Panc1 (cell line): ENCODE measurements around the gene CDC45. TPM values are rescaled to one million over a fixed set of nuclear protein-coding genes. Genes with fewer than 3 reads are reported as not detected.

ENCODE experiments used
- ATAC-seq: fragments of 200-7000 bp; cut with Tn5 transposase; 2 replicates; pipeline ENCODE4 v1.9.1; 2020; ENCODE audit warnings: mild to moderate bottlenecking, moderate library complexity
- BruUV-seq: library from RNA; stranded (reverse); fragments of 400-500 nt; replicated peaks from 2 replicates; lab custom pipeline; 2021; lab: Mats Ljungman, UMichigan
- CTCF ChIA-PET: fragments of 300-600 bp; sonication (Branson Sonifier 250); formaldehyde crosslinking; loops from one replicate; lab custom pipeline; 2022; ENCODE audit warnings: antibody characterized with exemption; lab: Charles Lee
- POLR2A ChIA-PET: fragments of 300-600 bp; sonication (Branson Sonifier 250); formaldehyde crosslinking; loops from one replicate; lab custom pipeline; 2022; ENCODE audit warnings: antibody characterized with exemption; lab: Charles Lee
- DNase-seq: peaks from one replicate; pipeline ENCODE4 v3.0.0-alpha.2; 2010; ENCODE audit warnings: low read depth, low spot score
- H3K27ac ChIP-seq: 2 replicates; pipeline ENCODE4 v1.5.1; 2011; ENCODE audit warnings: mild to moderate bottlenecking, low read length, inconsistent platforms
- H3K27me3 ChIP-seq: fragments of 200-500 bp; sonication (Bioruptor generic); 2 replicates; pipeline ENCODE4 v1.6.0; 2014; ENCODE audit warnings: low read length, inconsistent platforms; ENCODE audit not compliant: control insufficient read depth, insufficient read depth
- H3K36me3 ChIP-seq: fragments of 200-500 bp; sonication (Bioruptor generic); 2 replicates; pipeline ENCODE4 v1.5.1; 2014; ENCODE audit warnings: inconsistent platforms, mild to moderate bottlenecking, low read length, moderate library complexity; ENCODE audit not compliant: control insufficient read depth, insufficient read depth
- H3K4me1 ChIP-seq: 2 replicates; pipeline ENCODE4 v1.5.1; 2011; ENCODE audit warnings: inconsistent platforms, mild to moderate bottlenecking, low read length, moderate library complexity; ENCODE audit not compliant: control insufficient read depth, insufficient read depth
- H3K4me3 ChIP-seq, 2 experiments: 2 replicates each; pipeline ENCODE4 v1.5.1; 2011 to 2012; ENCODE audit warnings: low read depth in 2 of 2, low read length in 2 of 2, mild to moderate bottlenecking in 2 of 2, inconsistent platforms in 1 of 2, moderate library complexity in 1 of 2
- H3K9me3 ChIP-seq: fragments of 200-500 bp; sonication (Bioruptor generic); 2 replicates; pipeline ENCODE4 v1.5.1; 2014; ENCODE audit warnings: low read depth, mild to moderate bottlenecking, inconsistent platforms, low read length, moderate library complexity; ENCODE audit not compliant: control insufficient read depth, insufficient read depth
- CTCF ChIP-seq: fragments of 450-650 bp; IDR thresholded peaks from 2 replicates; pipeline ENCODE4 v1.5.1; 2017; ENCODE audit warnings: mild to moderate bottlenecking
- POLR2AphosphoS5 ChIP-seq: IDR thresholded peaks from 2 replicates; pipeline ENCODE4 v1.6.1; 2012; ENCODE audit warnings: mild to moderate bottlenecking, low read depth, low read length, moderate library complexity
- REST ChIP-seq, 2 experiments: IDR thresholded peaks; 2 replicates each; pipeline ENCODE4 v1.6.1; 2011 to 2012; ENCODE audit warnings: low read depth in 2 of 2, control low read depth in 1 of 2, low read length in 1 of 2, mild to moderate bottlenecking in 1 of 2, moderate library complexity in 1 of 2; ENCODE audit not compliant: insufficient read depth in 1 of 2
- SIN3A ChIP-seq: IDR thresholded peaks from 2 replicates; pipeline ENCODE4 v1.6.1; 2012; ENCODE audit warnings: low read depth, mild to moderate bottlenecking, low read length, moderate library complexity, borderline replicate concordance; ENCODE audit not compliant: insufficient read depth
- TCF7L2 ChIP-seq: IDR thresholded peaks from 2 replicates; pipeline ENCODE4 v1.6.1; 2011; ENCODE audit warnings: mild to moderate bottlenecking, low read depth, low read length, inconsistent platforms
- in situ Hi-C: cut with HindIII; loops from 2 replicates; pipeline ENCODE4 v1.10.0; 2016; ENCODE audit warnings: low sequenced_read_pairs, low pct_unique_long_range_greater_than_20kb
- intact Hi-C: fragments of 100-400 bp; cut with micrococcal nuclease; formaldehyde crosslinking; loops from one replicate; pipeline ENCODE4 v1.10.0; 2022; ENCODE audit not compliant: unreplicated experiment
- total RNA-seq: library from RNA; stranded (reverse); gene quantifications from one replicate; pipeline ENCODE4 v1.2.1, GENCODE V29; 2021; ENCODE audit not compliant: unreplicated experiment

Gene CDC45
- total RNA-seq, 1 experiment from 2014 or later: 26.1 TPM

GRCh38 chr22:19556963-19557545, 77.3 kb downstream of the CDC45 start:
- intact Hi-C loops (no loop called here), in situ Hi-C loops (no loop called here)
- DNase-seq (no peak), ATAC-seq (no peak)
- no TSS peak for BruUV-seq
- Histone ChIP-seq H3K36me3 (no peaks in the 10 kb centered on the region), H3K27ac (no peak overlapping the region), H3K4me3 (no peak overlapping the region), H3K9me3 (no peaks in the 10 kb centered on the region), H3K27me3 (no peaks in the 10 kb centered on the region), H3K4me1 (no peaks in the 10 kb centered on the region)
- TF ChIP-seq POLR2AphosphoS5 (no peak), SIN3A (no peak), REST (IDR thresholded peaks at IDR 0.05; ENCODE audit: insufficient read depth in 1 of 2, low read depth in 2 of 2, low read length in 1 of 2) (no peak), CTCF (no peak)
- ChIA-PET CTCF (no interaction called here), POLR2A (no interaction called here)

- Histone ChIP-seq H3K36me3 (no peaks in the 10 kb centered on the region), H3K4me3 (no peak overlapping the region), H3K27me3 (no peaks in the 10 kb centered on the region), H3K27ac (no peak overlapping the region), H3K4me1 (no peaks in the 10 kb centered on the region), H3K9me3 (no peaks in the 10 kb centered on the region)
- intact Hi-C loops (no loop called here), in situ Hi-C loops (no loop called here)
- ATAC-seq (no peak), DNase-seq (no peak)
- CTCF ChIA-PET: no interaction called here
- no TSS peak for BruUV-seq
- TF ChIP-seq CTCF (no peak), TCF7L2 (no peak), REST (IDR thresholded peaks at IDR 0.05; ENCODE audit: insufficient read depth in 1 of 2, low read depth in 2 of 2, low read length in 1 of 2) (no peak), SIN3A (no peak), POLR2AphosphoS5 (no peak)
- POLR2A ChIA-PET: no interaction called here
Measured at GRCh38 chr22:19559324-19559811, 79.6 kb downstream of the CDC45 start.
